HCT116 (cell line): Measurements from ENCODE around the gene SPTBN4. TPM values are rescaled to one million over a fixed set of nuclear protein-coding genes. Genes with fewer than 3 reads are reported as not detected.
A peak's percentile ranks its signal among the peaks of the same experiment; 100 is the strongest.

Experiments used
- ATAC-seq: fragments of 200-7000 bp; cut with Tn5 transposase; 2 replicates; pipeline ENCODE4 v1.9.1; 2020; ENCODE audit warnings: mild to moderate bottlenecking, moderate library complexity
- BruUV-seq: library from RNA; stranded (reverse); fragments of 400-500 nt; replicated peaks from 2 replicates; lab custom pipeline; 2021; lab: Mats Ljungman, UMichigan
- CTCF ChIA-PET: fragments of 300-600 bp; sonication (Branson Sonifier 250); formaldehyde crosslinking; loops from one replicate; lab custom pipeline; 2021; ENCODE audit warnings: antibody characterized with exemption; lab: Charles Lee
- POLR2A ChIA-PET: fragments of 300-600, 350-600 bp; sonication (Branson Sonifier 250); formaldehyde crosslinking; loops from one replicate; lab custom pipeline; 2021; ENCODE audit warnings: antibody characterized with exemption; lab: Charles Lee
- RAD21 ChIA-PET, 2 experiments: fragments of 300-600 bp; sonication (Branson Sonifier 250); formaldehyde crosslinking; loops; one replicate each; lab custom pipeline; 2023; ENCODE audit warnings: low total read pairs in 2 of 2; ENCODE audit not compliant: uncharacterized antibody in 2 of 2, unreplicated experiment in 2 of 2, low non-redundant PET in 1 of 2; lab: Charles Lee
- DNase-seq: peaks from one replicate; pipeline ENCODE4 v3.0.0-alpha.2; 2010; ENCODE audit warnings: low read depth, low spot score
- H2AFZ ChIP-seq: fragments of 200-600 bp; shearing (Covaris generic), sonication (generic); 2 replicates; pipeline ENCODE4 v1.6.1; 2017; ENCODE audit warnings: low read depth, mixed run types, mixed read lengths, antibody characterized with exemption, low read length; ENCODE audit not compliant: poor library complexity, severe bottlenecking
- H3K27ac ChIP-seq: 2 replicates; pipeline ENCODE4 v1.5.1; 2012; ENCODE audit warnings: low read depth, low read length
- H3K27me3 ChIP-seq: fragments of 200-600 bp; sonication (generic); 2 replicates; pipeline ENCODE4 v1.6.1; 2016; ENCODE audit warnings: mixed run types, low read length, mixed read lengths; ENCODE audit not compliant: insufficient read depth
- H3K36me3 ChIP-seq, 2 experiments: fragments of 200-500 bp in 1 of 2; fragments of 200-600 bp in 1 of 2; sonication (Bioruptor generic) in 1 of 2; sonication (generic) in 1 of 2; 2 replicates each; pipeline versions ENCODE4 v1.5.1 to v1.6.1; 2014 to 2016; ENCODE audit warnings: low read length in 2 of 2, inconsistent platforms in 1 of 2, mixed read lengths in 1 of 2, mixed run types in 1 of 2; ENCODE audit not compliant: insufficient read depth in 2 of 2, control insufficient read depth in 1 of 2
- H3K4me1 ChIP-seq, 2 experiments: fragments of 200-600 bp in 1 of 2; sonication (generic) in 1 of 2; 2 replicates each; pipeline versions ENCODE4 v1.5.1 to v1.6.1; 2012 to 2017; ENCODE audit warnings: low read length in 2 of 2, inconsistent platforms in 1 of 2, mild to moderate bottlenecking in 1 of 2, mixed read lengths in 1 of 2, mixed run types in 1 of 2, moderate library complexity in 1 of 2; ENCODE audit not compliant: insufficient read depth in 2 of 2, control insufficient read depth in 1 of 2
- H3K4me2 ChIP-seq: fragments of 200-600 bp; sonication (generic); 2 replicates; pipeline ENCODE4 v1.6.1; 2017; ENCODE audit warnings: mixed run types, low read length, mixed read lengths
- H3K4me3 ChIP-seq, 2 experiments: fragments of 200-600 bp in 1 of 2; sonication (generic) in 1 of 2; replicated peaks in 1 of 2; 2 replicates each; pipeline ENCODE4 v1.5.1; 2011 to 2016; ENCODE audit warnings: low read length in 2 of 2, control low read depth in 1 of 2, low read depth in 1 of 2, mild to moderate bottlenecking in 1 of 2, mixed read lengths in 1 of 2, mixed run types in 1 of 2
- H3K79me2 ChIP-seq: fragments of 200-600 bp; sonication (generic); 2 replicates; pipeline ENCODE4 v1.6.1; 2017; ENCODE audit warnings: mild to moderate bottlenecking, mixed run types, low read length, moderate library complexity, mixed read lengths; ENCODE audit not compliant: insufficient read depth
- H3K9ac ChIP-seq: fragments of 200-600 bp; sonication (generic); 2 replicates; pipeline ENCODE4 v1.6.1; 2016; ENCODE audit warnings: low read length, mixed read lengths
- H3K9me2 ChIP-seq: fragments of 200-600 bp; sonication (generic), shearing (Covaris generic); 2 replicates; pipeline ENCODE4 v1.6.1; 2017; ENCODE audit warnings: mixed run types, mild to moderate bottlenecking, moderate library complexity; ENCODE audit not compliant: insufficient read depth
- H3K9me3 ChIP-seq, 2 experiments: fragments of 200-500 bp in 1 of 2; fragments of 200-600 bp in 1 of 2; sonication (Bioruptor generic) in 1 of 2; sonication (generic) in 1 of 2; 2 replicates each; pipeline ENCODE4 v1.6.1; 2014 to 2017; ENCODE audit warnings: low read length in 2 of 2, mixed read lengths in 2 of 2, inconsistent platforms in 1 of 2, low read depth in 1 of 2, mild to moderate bottlenecking in 1 of 2, mixed run types in 1 of 2, moderate library complexity in 1 of 2; ENCODE audit not compliant: control insufficient read depth in 1 of 2, insufficient read depth in 1 of 2
- H4K20me1 ChIP-seq: fragments of 200-600 bp; sonication (generic), shearing (Covaris generic); 2 replicates; pipeline ENCODE4 v1.6.1; 2017; ENCODE audit warnings: mixed run types, mild to moderate bottlenecking, moderate library complexity; ENCODE audit not compliant: insufficient read depth
- CEBPB ChIP-seq: IDR thresholded peaks from 2 replicates; pipeline ENCODE4 v1.6.1; 2012; ENCODE audit warnings: low read depth
- EGR1 ChIP-seq: IDR thresholded peaks from 2 replicates; pipeline ENCODE4 v1.6.1; 2012; ENCODE audit warnings: low read depth
- ELF1 ChIP-seq: IDR thresholded peaks from 2 replicates; pipeline ENCODE4 v1.6.1; 2012; ENCODE audit warnings: low read depth, borderline replicate concordance
- EZH2phosphoT487 ChIP-seq: fragments of 200-600 bp; IDR thresholded peaks from 2 replicates; pipeline ENCODE4 v1.6.1; 2018; ENCODE audit warnings: antibody characterized with exemption, borderline replicate concordance
- FOSL1 ChIP-seq: IDR thresholded peaks from 2 replicates; pipeline ENCODE4 v1.6.1; 2012; ENCODE audit warnings: low read depth
- POLR2AphosphoS5 ChIP-seq: IDR thresholded peaks from 2 replicates; pipeline ENCODE4 v1.6.1; 2011; ENCODE audit warnings: mild to moderate bottlenecking, low read depth, low read length, moderate library complexity
- SIN3A ChIP-seq: IDR thresholded peaks from 2 replicates; pipeline ENCODE4 v1.6.1; 2012; ENCODE audit warnings: low read depth
- SP1 ChIP-seq: IDR thresholded peaks from 2 replicates; pipeline ENCODE4 v1.6.1; 2012; ENCODE audit warnings: low read depth
- YY1 ChIP-seq: IDR thresholded peaks from 2 replicates; pipeline ENCODE4 v1.6.1; 2011; ENCODE audit warnings: low read length, low read depth, moderate library complexity, mild to moderate bottlenecking; ENCODE audit not compliant: insufficient replicate concordance; ENCODE audit errors: extremely low read depth
- ZNF274 ChIP-seq: fragments of 200-500 bp; sonication (Bioruptor generic); IDR thresholded peaks from 2 replicates; pipeline ENCODE4 v1.6.1; 2014; ENCODE audit warnings: mild to moderate bottlenecking, low read depth, low read length, inconsistent platforms
- intact Hi-C: fragments of 100-400 bp; cut with micrococcal nuclease; formaldehyde crosslinking; loops from 2 replicates; pipeline ENCODE4 v1.10.0; 2022
- total RNA-seq: library from RNA; stranded (reverse); gene quantifications from one replicate; pipeline ENCODE4 v1.2.1, GENCODE V29; 2021; ENCODE audit not compliant: unreplicated experiment
- TF ChIP-seq, protein P1 (sequence below): IDR thresholded peaks from 2 replicates; pipeline ENCODE4 v1.6.1; 2012; ENCODE audit warnings: low read depth
- TF ChIP-seq, protein P2 (sequence below), 3 experiments: fragments of 200-600 bp in 1 of 3; sonication (generic) in 1 of 3; IDR thresholded peaks in 2 of 3; conservative IDR thresholded peaks in 1 of 3; 2 replicates each; pipeline ENCODE4 v1.5.1; 2012 to 2017; ENCODE audit warnings: low read depth in 2 of 3, low read length in 2 of 3, antibody characterized with exemption in 1 of 3, borderline replicate concordance in 1 of 3, control low read depth in 1 of 3, mild to moderate bottlenecking in 1 of 3, mixed read lengths in 1 of 3, mixed run types in 1 of 3, moderate library complexity in 1 of 3; ENCODE audit not compliant: insufficient read depth in 1 of 3
- TF ChIP-seq, protein P3 (sequence below): IDR thresholded peaks from 2 replicates; pipeline ENCODE4 v1.6.1; 2011; ENCODE audit warnings: mild to moderate bottlenecking, low read length, moderate library complexity; ENCODE audit not compliant: insufficient replicate concordance; ENCODE audit errors: extremely low read depth
- TF ChIP-seq, protein P4 (sequence below): IDR thresholded peaks from 2 replicates; pipeline ENCODE4 v1.6.1; 2012
- TF ChIP-seq, protein P5 (sequence below): IDR thresholded peaks from 2 replicates; pipeline ENCODE4 v1.6.1; 2012

SPTBN4 gene
- total RNA-seq, 1 experiment from 2014 or later = 4.6 TPM

DNA sequence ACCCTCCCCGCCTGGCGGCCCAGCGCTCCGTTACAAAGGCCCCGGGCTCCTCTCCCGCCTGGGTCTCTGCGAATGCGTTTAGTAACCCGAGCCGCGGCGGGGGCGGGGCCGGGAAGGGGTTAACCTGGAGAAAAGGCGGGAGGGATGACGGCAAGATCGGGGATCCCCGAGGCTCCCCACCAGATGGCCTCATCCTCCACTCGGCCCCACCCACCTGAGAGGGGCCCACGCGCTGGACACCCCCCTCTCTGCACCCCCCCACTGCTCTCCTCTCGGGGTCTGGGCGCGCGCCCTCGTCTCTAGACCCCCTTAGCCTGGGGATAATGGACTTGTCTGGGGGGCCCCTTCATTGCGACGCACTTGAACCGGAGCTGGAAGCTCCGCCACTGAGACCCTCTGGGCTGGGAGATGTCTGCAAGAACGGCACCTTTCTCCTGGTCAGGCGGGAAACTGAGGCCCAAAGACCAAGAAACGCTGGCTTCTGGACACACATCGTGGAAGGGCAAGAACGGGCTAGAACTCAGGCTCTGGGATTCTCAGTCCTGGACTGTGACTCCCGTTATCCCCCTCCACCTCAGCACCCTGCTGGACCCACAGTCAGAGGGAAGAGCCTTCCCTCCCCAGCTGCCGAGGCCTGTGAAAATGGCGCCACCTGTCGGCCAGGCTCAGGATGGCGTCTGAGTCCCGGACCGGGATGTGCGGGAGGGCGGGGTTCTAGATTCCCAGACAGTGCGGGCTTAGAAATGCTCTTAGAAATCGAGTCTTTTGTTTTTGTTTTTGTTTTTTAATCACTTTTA is 131.5 kb downstream of the SPTBN4 start (continued):
- TF ChIP-seq, protein P1, sequence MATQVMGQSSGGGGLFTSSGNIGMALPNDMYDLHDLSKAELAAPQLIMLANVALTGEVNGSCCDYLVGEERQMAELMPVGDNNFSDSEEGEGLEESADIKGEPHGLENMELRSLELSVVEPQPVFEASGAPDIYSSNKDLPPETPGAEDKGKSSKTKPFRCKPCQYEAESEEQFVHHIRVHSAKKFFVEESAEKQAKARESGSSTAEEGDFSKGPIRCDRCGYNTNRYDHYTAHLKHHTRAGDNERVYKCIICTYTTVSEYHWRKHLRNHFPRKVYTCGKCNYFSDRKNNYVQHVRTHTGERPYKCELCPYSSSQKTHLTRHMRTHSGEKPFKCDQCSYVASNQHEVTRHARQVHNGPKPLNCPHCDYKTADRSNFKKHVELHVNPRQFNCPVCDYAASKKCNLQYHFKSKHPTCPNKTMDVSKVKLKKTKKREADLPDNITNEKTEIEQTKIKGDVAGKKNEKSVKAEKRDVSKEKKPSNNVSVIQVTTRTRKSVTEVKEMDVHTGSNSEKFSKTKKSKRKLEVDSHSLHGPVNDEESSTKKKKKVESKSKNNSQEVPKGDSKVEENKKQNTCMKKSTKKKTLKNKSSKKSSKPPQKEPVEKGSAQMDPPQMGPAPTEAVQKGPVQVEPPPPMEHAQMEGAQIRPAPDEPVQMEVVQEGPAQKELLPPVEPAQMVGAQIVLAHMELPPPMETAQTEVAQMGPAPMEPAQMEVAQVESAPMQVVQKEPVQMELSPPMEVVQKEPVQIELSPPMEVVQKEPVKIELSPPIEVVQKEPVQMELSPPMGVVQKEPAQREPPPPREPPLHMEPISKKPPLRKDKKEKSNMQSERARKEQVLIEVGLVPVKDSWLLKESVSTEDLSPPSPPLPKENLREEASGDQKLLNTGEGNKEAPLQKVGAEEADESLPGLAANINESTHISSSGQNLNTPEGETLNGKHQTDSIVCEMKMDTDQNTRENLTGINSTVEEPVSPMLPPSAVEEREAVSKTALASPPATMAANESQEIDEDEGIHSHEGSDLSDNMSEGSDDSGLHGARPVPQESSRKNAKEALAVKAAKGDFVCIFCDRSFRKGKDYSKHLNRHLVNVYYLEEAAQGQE = no peak
- peak; percentile 53 for TF ChIP-seq POLR2AphosphoS5
- TF ChIP-seq ZNF274 = no peak
- TF ChIP-seq SIN3A = no peak
- TF ChIP-seq, all 23 proteins: peak for 4

DNA sequence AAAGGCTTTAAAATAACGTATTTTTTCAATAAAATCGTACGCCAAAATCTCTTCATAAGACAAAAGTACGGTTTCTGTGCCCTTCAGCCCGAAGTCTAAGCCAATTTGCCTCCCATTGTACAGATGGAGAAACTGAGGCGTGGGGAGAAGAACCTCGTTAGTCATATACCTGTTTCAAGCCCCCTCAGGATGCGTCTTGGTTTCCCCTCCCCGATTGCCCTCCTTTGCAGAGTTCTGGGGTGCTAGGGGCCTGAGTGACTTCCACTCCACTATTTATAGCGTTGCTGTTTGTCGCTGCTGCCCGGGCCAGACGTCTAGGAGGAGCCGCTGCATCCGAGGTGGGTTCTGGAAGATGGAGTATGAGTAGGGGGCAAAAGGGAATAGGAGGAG is 132.1 kb downstream of the SPTBN4 start:
- ChIA-PET POLR2A (interaction anchor here (0.6 to 1.6 kb wide), 4 partner anchors 14 to 31 kb away, joined by 3 to 7 read pairs (median 4); no protein-coding TSS in a partner anchor), RAD21 (interaction anchor here in 1 of 2 experiments (0.7 kb wide), 1 partner anchor 50 kb away, joined by 3 read pairs; no protein-coding TSS in a partner anchor), CTCF (interaction anchor here (0.7 to 3.9 kb wide), 14 partner anchors 14 to 294 kb away, joined by 3 to 27 read pairs (median 4); no protein-coding TSS in a partner anchor)
- Histone ChIP-seq H3K27ac (peak overlapping the region; percentile 63; the same call in 1 of the 2 replicates), H4K20me1 (no peaks in the 10 kb centered on the region), H3K9ac (0 out of 2 replicates have a peak overlapping the region, but pooled peaks have one; percentile 85), H3K9me3 (no peaks in the 10 kb centered on the region), H3K27me3 (no peaks in the 10 kb centered on the region), H3K4me1 (peaks cover 29 to 76% of the 10 kb centered on the region in 2 experiments), H3K4me2 (peak overlapping the region; percentile 91), H3K79me2 (peaks cover 11% of the 10 kb centered on the region; the same call in 1 of the 2 replicates), H2AFZ (no peak overlapping the region), H3K4me3 (peak overlapping the region; percentile 74 to 82), H3K9me2 (no peaks in the 10 kb centered on the region), H3K36me3 (no peaks in the 10 kb centered on the region)
- ATAC-seq = no peak
- no peak for DNase-seq
- intact Hi-C loops = loop anchor here (1.0 to 5.0 kb wide), 3 partner anchors 50 to 294 kb away; no protein-coding TSS in a partner anchor
- BruUV-seq = TSS peak; percentile 47
- TF ChIP-seq, protein P2, sequence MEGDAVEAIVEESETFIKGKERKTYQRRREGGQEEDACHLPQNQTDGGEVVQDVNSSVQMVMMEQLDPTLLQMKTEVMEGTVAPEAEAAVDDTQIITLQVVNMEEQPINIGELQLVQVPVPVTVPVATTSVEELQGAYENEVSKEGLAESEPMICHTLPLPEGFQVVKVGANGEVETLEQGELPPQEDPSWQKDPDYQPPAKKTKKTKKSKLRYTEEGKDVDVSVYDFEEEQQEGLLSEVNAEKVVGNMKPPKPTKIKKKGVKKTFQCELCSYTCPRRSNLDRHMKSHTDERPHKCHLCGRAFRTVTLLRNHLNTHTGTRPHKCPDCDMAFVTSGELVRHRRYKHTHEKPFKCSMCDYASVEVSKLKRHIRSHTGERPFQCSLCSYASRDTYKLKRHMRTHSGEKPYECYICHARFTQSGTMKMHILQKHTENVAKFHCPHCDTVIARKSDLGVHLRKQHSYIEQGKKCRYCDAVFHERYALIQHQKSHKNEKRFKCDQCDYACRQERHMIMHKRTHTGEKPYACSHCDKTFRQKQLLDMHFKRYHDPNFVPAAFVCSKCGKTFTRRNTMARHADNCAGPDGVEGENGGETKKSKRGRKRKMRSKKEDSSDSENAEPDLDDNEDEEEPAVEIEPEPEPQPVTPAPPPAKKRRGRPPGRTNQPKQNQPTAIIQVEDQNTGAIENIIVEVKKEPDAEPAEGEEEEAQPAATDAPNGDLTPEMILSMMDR (IDR thresholded peaks at IDR 0.05 in 2 of 3, conservative IDR thresholded peaks at IDR 0.05 in 1 of 3; ENCODE audit: borderline replicate concordance in 1 of 3, insufficient read depth in 1 of 3, low read depth in 2 of 3, low read length in 2 of 3) = no peak
- TF ChIP-seq ELF1 = no peak
- TF ChIP-seq, protein P3, sequence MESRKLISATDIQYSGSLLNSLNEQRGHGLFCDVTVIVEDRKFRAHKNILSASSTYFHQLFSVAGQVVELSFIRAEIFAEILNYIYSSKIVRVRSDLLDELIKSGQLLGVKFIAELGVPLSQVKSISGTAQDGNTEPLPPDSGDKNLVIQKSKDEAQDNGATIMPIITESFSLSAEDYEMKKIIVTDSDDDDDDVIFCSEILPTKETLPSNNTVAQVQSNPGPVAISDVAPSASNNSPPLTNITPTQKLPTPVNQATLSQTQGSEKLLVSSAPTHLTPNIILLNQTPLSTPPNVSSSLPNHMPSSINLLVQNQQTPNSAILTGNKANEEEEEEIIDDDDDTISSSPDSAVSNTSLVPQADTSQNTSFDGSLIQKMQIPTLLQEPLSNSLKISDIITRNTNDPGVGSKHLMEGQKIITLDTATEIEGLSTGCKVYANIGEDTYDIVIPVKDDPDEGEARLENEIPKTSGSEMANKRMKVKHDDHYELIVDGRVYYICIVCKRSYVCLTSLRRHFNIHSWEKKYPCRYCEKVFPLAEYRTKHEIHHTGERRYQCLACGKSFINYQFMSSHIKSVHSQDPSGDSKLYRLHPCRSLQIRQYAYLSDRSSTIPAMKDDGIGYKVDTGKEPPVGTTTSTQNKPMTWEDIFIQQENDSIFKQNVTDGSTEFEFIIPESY = no peak
- no peak for TF ChIP-seq EZH2phosphoT487
- no peak for TF ChIP-seq SP1
- no peak for TF ChIP-seq YY1
- TF ChIP-seq, protein P4, sequence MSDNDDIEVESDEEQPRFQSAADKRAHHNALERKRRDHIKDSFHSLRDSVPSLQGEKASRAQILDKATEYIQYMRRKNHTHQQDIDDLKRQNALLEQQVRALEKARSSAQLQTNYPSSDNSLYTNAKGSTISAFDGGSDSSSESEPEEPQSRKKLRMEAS = no peak
- TF ChIP-seq, protein P5, sequence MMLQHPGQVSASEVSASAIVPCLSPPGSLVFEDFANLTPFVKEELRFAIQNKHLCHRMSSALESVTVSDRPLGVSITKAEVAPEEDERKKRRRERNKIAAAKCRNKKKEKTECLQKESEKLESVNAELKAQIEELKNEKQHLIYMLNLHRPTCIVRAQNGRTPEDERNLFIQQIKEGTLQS = no peak
- no peak for TF ChIP-seq CEBPB
- no peak for TF ChIP-seq EGR1
- no peak for TF ChIP-seq FOSL1
